ENCODE measurements around the gene AJM1. TPM values are rescaled to one million over a fixed set of nuclear protein-coding genes. Genes with fewer than 3 reads are reported as not detected.

Gene AJM1
- total RNA-seq, 1 donor from 2014 or later, result 0.96 TPM

- H3K4me3 ChIP-seq (ENCODE audit: low read depth, low read length), result peak within 1 kb of the TSS; percentile 92
- H3K27me3 ChIP-seq (ENCODE audit: control insufficient read depth, insufficient read depth, low read length), result no peaks in the 10 kb centered on the region
- H3K36me3 ChIP-seq (ENCODE audit: control insufficient read depth, insufficient read depth, low read length), result no peaks in the 10 kb centered on the region
- DNase-seq (ENCODE audit: low read depth), result no peak
- TF ChIP-seq CTCF (IDR thresholded peaks at IDR 0.05; ENCODE audit: insufficient read depth, low read length, poor library complexity, severe bottlenecking), result no peak
These were observed 34.8 kb upstream of the AJM1 start, which contains the start of gene RABL6 for GRCh38 chr9:136807281-136808074. TSS of gene RABL6 (plus strand) at chr9:136807948. CDS start at chr9:136808197, 249 bp downstream.

GRCh38 chr9:136808075-136808805 is 34.0 kb upstream of the AJM1 start:
- no peak for DNase-seq (ENCODE audit: low read depth)
- H3K36me3 ChIP-seq (ENCODE audit: control insufficient read depth, insufficient read depth, low read length), result peaks cover 2% of the 10 kb centered on the region
- TF ChIP-seq CTCF (IDR thresholded peaks at IDR 0.05; ENCODE audit: insufficient read depth, low read length, poor library complexity, severe bottlenecking), result no peak
- H3K27me3 ChIP-seq (ENCODE audit: control insufficient read depth, insufficient read depth, low read length), result no peaks in the 10 kb centered on the region
- peak overlapping the region; percentile 92 for H3K4me3 ChIP-seq (ENCODE audit: low read depth, low read length)

- Histone ChIP-seq H3K4me3 (ENCODE audit: low read depth, low read length) (peak overlapping the region; percentile 92), H3K27me3 (ENCODE audit: control insufficient read depth, insufficient read depth, low read length) (no peaks in the 10 kb centered on the region), H3K36me3 (ENCODE audit: control insufficient read depth, insufficient read depth, low read length) (peaks cover 2% of the 10 kb centered on the region)
- TF ChIP-seq CTCF (IDR thresholded peaks at IDR 0.05; ENCODE audit: insufficient read depth, low read length, poor library complexity, severe bottlenecking), result no peak
- no peak for DNase-seq (ENCODE audit: low read depth)
These were observed 33.5 kb upstream of the AJM1 start for GRCh38 chr9:136808806-136809158.

- TF ChIP-seq CTCF (IDR thresholded peaks at IDR 0.05; ENCODE audit: insufficient read depth, low read length, poor library complexity, severe bottlenecking), result no peak
- peaks cover 2% of the 10 kb centered on the region for H3K36me3 ChIP-seq (ENCODE audit: control insufficient read depth, insufficient read depth, low read length)
- H3K4me3 ChIP-seq (ENCODE audit: low read depth, low read length), result no peak overlapping the region
- no peak for DNase-seq (ENCODE audit: low read depth)
- no peaks in the 10 kb centered on the region for H3K27me3 ChIP-seq (ENCODE audit: control insufficient read depth, insufficient read depth, low read length)
These were observed 27.4 kb upstream of the AJM1 start for GRCh38 chr9:136814725-136815421.

GRCh38 chr9:136815422-136815782 is 26.9 kb upstream of the AJM1 start:
- no peak for TF ChIP-seq CTCF (IDR thresholded peaks at IDR 0.05; ENCODE audit: insufficient read depth, low read length, poor library complexity, severe bottlenecking)
- H3K36me3 ChIP-seq (ENCODE audit: control insufficient read depth, insufficient read depth, low read length), result peaks cover 2% of the 10 kb centered on the region
- no peak for DNase-seq (ENCODE audit: low read depth)
- H3K4me3 ChIP-seq (ENCODE audit: low read depth, low read length), result no peak overlapping the region
- no peaks in the 10 kb centered on the region for H3K27me3 ChIP-seq (ENCODE audit: control insufficient read depth, insufficient read depth, low read length)
